OCI-LY3 (cell line): ENCODE measurements around the gene SLC35F3.

Source experiments
- H2AFZ ChIP-seq: fragments of 200-600, 300-600 bp; shearing (Covaris generic); 2 replicates; pipeline ENCODE4 v1.6.0; 2014; ENCODE audit warnings: antibody characterized with exemption, low read depth, low read length
- H3K27ac ChIP-seq: fragments of 200-600, 300-600 bp; sonication (generic); 2 replicates; pipeline ENCODE4 v1.5.1; 2014; ENCODE audit warnings: mild to moderate bottlenecking, low read length, moderate library complexity, mixed read lengths
- H3K27me3 ChIP-seq: fragments of 200-600, 300-600 bp; sonication (generic); 2 replicates; pipeline ENCODE4 v1.6.1; 2014; ENCODE audit warnings: low read depth, low read length, mixed read lengths
- H3K36me3 ChIP-seq: fragments of 200-600, 300-600 bp; sonication (generic); replicated peaks from 2 replicates; pipeline ENCODE3; 2014; ENCODE audit warnings: low read depth, low read length, mixed read lengths
- H3K4me1 ChIP-seq: fragments of 300-600, 200-600 bp; sonication (generic); 2 replicates; pipeline ENCODE4 v1.6.1; 2014; ENCODE audit warnings: low read length, mixed read lengths
- H3K4me2 ChIP-seq: fragments of 200-600, 300-600 bp; sonication (generic); 2 replicates; pipeline ENCODE4 v1.6.1; 2014; ENCODE audit warnings: low read length, mixed read lengths
- H3K4me3 ChIP-seq: fragments of 300-600, 200-600 bp; sonication (generic); 2 replicates; pipeline ENCODE4 v1.5.1; 2014; ENCODE audit warnings: antibody characterized with exemption, mild to moderate bottlenecking, low read length, moderate library complexity
- H3K79me2 ChIP-seq: fragments of 300-600, 200-600 bp; shearing (Covaris generic); 2 replicates; pipeline ENCODE4 v1.6.1; 2014; ENCODE audit warnings: mild to moderate bottlenecking, low read length, mixed read lengths
- H3K9ac ChIP-seq: fragments of 300-600, 200-600 bp; shearing (Covaris generic); 2 replicates; pipeline ENCODE4 v1.6.0; 2014; ENCODE audit warnings: mild to moderate bottlenecking, low read length, moderate library complexity
- H3K9me3 ChIP-seq: fragments of 200-600, 300-600 bp; shearing (Covaris generic); 2 replicates; pipeline ENCODE4 v1.6.1; 2014; ENCODE audit warnings: low read length, mixed read lengths; ENCODE audit not compliant: insufficient read depth
- H4K20me1 ChIP-seq: fragments of 200-600, 300-600 bp; sonication (generic); 2 replicates; pipeline ENCODE4 v1.6.1; 2016; ENCODE audit warnings: low read length, mixed read lengths; ENCODE audit not compliant: insufficient read depth
- CTCF ChIP-seq: fragments of 200-600, 300-600 bp; sonication (generic); IDR thresholded peaks from 2 replicates; pipeline ENCODE4 v1.5.1; 2014; ENCODE audit warnings: antibody characterized with exemption, low read length, low read depth
- EZH2phosphoT487 ChIP-seq: fragments of 200-600 bp; shearing (Covaris generic); IDR thresholded peaks from 2 replicates; pipeline ENCODE4 v1.6.1; 2018; ENCODE audit warnings: antibody characterized with exemption, mixed run types, low read depth

The SLC35F3 gene

GRCh38 chr1:234309598-234310459 lies 405.4 kb downstream of the SLC35F3 start:
- peak; percentile 99 for TF ChIP-seq CTCF
- TF ChIP-seq EZH2phosphoT487, result no peak
- Histone ChIP-seq H3K4me1 (peaks cover 29% of the 10 kb centered on the region), H3K27me3 (peaks cover 32% of the 10 kb centered on the region), H3K27ac (no peak overlapping the region), H3K9me3 (no peaks in the 10 kb centered on the region), H4K20me1 (no peaks in the 10 kb centered on the region), H3K4me2 (peak overlapping the region; percentile 81), H3K9ac (peak overlapping the region; percentile 31; the same call in 1 of the 2 replicates), H2AFZ (peak overlapping the region; percentile 94), H3K36me3 (no peaks in the 10 kb centered on the region), H3K4me3 (peak overlapping the region; percentile 71), H3K79me2 (no peaks in the 10 kb centered on the region)

DNA sequence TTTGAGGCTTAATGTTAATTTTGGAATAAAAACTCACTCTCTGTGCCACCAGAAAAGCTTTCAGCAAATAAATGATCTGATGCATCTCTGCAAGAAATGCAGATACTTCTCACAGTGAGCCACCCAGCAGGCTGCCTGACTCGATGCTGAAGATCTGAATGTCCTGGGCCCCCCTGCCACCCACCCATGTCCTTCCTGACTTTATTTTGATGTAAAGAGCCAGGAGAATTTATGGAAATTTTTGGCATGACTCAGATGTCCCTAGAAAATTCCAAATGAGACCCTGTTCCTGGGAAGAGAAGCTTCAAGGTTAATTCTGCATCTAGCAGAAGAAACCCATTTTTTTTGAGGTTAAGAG lies 406.0 kb downstream of the SLC35F3 start:
- Histone ChIP-seq H3K79me2 (no peaks in the 10 kb centered on the region), H3K4me3 (peak overlapping the region; percentile 71; the same call in 1 of the 2 replicates), H3K9me3 (no peaks in the 10 kb centered on the region), H3K36me3 (no peaks in the 10 kb centered on the region), H3K4me1 (peaks cover 29% of the 10 kb centered on the region), H3K27me3 (peaks cover 38% of the 10 kb centered on the region), H4K20me1 (no peaks in the 10 kb centered on the region), H2AFZ (no peak overlapping the region), H3K27ac (no peak overlapping the region), H3K4me2 (peak overlapping the region; percentile 81), H3K9ac (no peak overlapping the region)
- TF ChIP-seq EZH2phosphoT487 (no peak), CTCF (no peak)

DNA sequence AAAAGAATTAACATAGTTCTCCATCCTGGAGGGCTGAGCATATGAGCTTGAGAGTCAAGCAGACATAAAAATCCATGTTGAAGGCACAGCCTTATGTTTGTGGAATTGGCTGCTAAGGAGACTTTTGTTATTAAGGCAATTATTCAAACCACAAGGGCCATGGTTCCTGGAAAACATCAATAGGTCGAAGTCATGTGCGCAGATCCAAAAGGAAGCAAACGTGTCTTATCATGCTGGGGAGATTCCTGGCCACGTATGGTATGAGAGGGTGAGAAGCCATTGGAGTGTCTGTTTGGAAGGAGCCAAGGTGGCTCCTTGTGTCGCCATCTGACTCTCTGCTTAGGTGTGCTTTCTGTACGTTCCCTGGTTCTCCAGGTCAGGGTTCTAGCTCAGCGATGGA lies 406.9 kb downstream of the SLC35F3 start:
- Histone ChIP-seq H3K4me2 (no peak overlapping the region), H3K9me3 (no peaks in the 10 kb centered on the region), H3K4me1 (peaks cover 29% of the 10 kb centered on the region), H3K4me3 (no peak overlapping the region), H3K79me2 (no peaks in the 10 kb centered on the region), H4K20me1 (no peaks in the 10 kb centered on the region), H3K27me3 (peaks cover 48% of the 10 kb centered on the region), H3K36me3 (no peaks in the 10 kb centered on the region), H2AFZ (no peak overlapping the region), H3K9ac (no peak overlapping the region), H3K27ac (no peak overlapping the region)
- no peak for TF ChIP-seq EZH2phosphoT487
- TF ChIP-seq CTCF, result no peak

DNA sequence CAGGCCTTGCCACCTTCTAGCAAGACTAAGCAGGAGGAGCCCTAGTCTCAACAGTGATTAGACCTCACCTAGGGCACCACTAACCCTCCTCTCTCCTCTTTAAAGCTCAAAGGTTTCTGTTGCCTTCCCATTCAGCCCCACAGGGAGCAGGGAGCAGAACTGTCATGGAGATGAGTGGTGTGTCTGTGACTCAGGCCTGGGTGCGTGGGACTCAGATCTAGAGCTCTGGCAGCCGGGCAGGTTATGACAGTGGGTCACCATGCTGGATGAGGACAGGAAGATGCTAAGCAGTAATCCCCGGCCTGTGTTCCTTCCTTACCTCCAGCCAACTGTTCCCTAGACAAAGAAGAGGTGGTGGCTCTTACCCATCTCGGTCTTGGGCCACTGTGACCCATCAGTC lies 408.7 kb downstream of the SLC35F3 start:
- H3K27ac ChIP-seq, result no peak overlapping the region
- TF ChIP-seq EZH2phosphoT487 (no peak), CTCF (no peak)
- peaks cover 15% of the 10 kb centered on the region for H3K4me1 ChIP-seq
- H3K36me3 ChIP-seq, result no peaks in the 10 kb centered on the region
- no peaks in the 10 kb centered on the region for H3K79me2 ChIP-seq
- no peaks in the 10 kb centered on the region for H4K20me1 ChIP-seq
- H3K9ac ChIP-seq, result no peak overlapping the region
- no peaks in the 10 kb centered on the region for H3K9me3 ChIP-seq
- peaks cover 66% of the 10 kb centered on the region for H3K27me3 ChIP-seq
- H3K4me3 ChIP-seq, result no peak overlapping the region
- no peak overlapping the region for H3K4me2 ChIP-seq
- H2AFZ ChIP-seq, result no peak overlapping the region
